ENCODE measurements around the gene SFR1.

Gene SFR1

DNA sequence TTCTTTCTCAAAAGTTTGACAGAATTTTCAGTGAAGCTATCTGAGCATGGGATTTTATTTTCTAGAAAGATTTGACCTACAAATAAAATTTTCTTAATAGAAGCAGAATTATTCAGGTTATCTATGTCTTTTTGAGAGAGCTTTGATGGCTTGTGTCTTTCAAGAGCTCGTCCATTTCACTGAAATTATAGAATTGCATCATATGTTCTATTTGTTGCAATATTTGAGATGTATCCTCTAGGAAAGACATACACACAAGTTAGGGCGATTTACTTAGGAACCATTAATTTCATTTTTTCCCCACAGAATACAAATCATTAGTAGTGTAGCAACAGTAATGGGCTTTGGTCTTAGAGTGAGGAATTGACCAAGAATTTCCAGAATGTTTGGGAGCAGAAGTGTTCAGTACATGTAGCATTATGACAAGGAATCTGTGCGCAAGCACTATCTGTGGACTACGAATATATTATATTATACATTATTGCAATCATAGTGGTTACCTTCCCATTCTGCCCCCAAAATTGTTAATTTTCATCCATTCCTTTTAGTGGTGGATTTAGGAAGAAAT, 23.5 kb upstream of the SFR1 start:
- peaks cover 10% of the 10 kb centered on the region for H3K9me3 Mint-ChIP-seq

DNA sequence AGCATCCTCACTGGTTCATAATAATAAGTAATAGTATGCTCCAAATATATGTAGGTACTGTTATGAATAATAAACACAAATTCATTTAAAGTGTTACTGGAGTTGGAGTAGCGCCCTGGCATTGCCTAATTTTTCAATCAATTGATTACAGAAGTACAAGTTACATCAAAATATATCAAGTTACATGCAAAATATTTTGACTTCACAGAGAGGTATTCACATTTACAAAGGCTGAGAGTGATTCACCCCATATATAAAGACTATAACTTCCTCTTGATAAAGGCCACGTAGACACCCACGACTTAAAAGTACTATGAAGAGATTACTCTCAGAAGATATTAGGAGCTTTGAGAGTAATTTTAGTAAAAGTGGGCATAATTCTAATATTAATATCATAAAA, 22.7 kb upstream of the SFR1 start:
- Mint-ChIP-seq H3K4me3 (no peak overlapping the region), H3K27me3 (no peaks in the 10 kb centered on the region), H3K36me3 (ENCODE audit: low read depth) (no peaks in the 10 kb centered on the region), H3K4me1 (ENCODE audit: low read depth) (peaks cover 4% of the 10 kb centered on the region), H3K27ac (no peak overlapping the region), H3K9me3 (peaks cover 5% of the 10 kb centered on the region)
- no peak for DNase-seq

More for the DNA sequence above, 23.5 kb upstream of the SFR1 start:
- no peaks in the 10 kb centered on the region for H3K27me3 Mint-ChIP-seq
- DNase-seq = no peak
- H3K4me1 Mint-ChIP-seq (ENCODE audit: low read depth) = peaks cover 11% of the 10 kb centered on the region
- no peaks in the 10 kb centered on the region for H3K36me3 Mint-ChIP-seq (ENCODE audit: low read depth)
- no peak overlapping the region for H3K27ac Mint-ChIP-seq
- no peak overlapping the region for H3K4me3 Mint-ChIP-seq

DNA sequence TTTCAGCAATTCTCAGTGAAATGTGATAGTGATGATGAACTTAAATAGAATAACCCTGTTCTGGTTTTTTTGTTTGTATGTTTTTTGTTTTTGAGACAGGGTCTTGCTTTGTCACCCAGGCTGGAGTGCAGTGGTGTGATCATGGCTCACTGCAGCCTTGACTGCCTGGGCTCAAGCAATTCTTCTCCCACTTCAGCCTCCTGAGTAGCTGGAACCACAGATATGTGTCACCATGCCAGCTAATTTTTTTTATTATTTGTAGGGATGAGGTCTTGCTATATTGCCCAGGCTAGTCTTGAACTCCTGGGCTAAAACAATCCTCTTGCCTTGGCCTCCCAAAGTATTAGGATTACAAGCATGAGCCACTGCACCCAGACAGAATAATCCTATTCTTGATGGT, 22.0 kb upstream of the SFR1 start:
- Mint-ChIP-seq H3K27me3 (no peaks in the 10 kb centered on the region), H3K27ac (no peak overlapping the region), H3K4me1 (ENCODE audit: low read depth) (peaks cover 8% of the 10 kb centered on the region), H3K4me3 (no peak overlapping the region), H3K36me3 (ENCODE audit: low read depth) (no peaks in the 10 kb centered on the region), H3K9me3 (peaks cover 2% of the 10 kb centered on the region)
- DNase-seq = no peak

DNA sequence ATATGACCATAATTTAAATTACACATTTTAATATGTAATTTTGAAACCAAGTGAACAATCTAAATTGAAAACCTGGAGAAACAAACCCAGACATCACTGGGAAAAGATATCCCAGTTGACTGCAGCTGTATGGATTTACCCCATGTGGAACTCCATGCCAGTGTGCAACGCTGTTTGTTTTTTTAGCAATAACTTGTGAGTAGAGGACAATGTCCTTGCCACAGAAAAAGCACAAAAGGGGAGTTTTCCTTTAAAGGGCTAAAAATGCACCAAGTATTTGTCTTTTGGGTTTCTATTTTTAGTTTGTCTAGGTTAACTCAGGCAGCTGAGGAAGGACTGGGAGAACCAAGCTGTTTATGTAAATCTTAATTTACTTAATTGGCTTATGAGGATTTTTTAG, 21.2 kb upstream of the SFR1 start:
- DNase-seq = no peak
- Mint-ChIP-seq H3K36me3 (ENCODE audit: low read depth) (no peaks in the 10 kb centered on the region), H3K9me3 (peaks cover 2% of the 10 kb centered on the region), H3K27me3 (no peaks in the 10 kb centered on the region), H3K4me1 (ENCODE audit: low read depth) (peaks cover 9% of the 10 kb centered on the region), H3K27ac (no peak overlapping the region), H3K4me3 (no peak overlapping the region)

DNA sequence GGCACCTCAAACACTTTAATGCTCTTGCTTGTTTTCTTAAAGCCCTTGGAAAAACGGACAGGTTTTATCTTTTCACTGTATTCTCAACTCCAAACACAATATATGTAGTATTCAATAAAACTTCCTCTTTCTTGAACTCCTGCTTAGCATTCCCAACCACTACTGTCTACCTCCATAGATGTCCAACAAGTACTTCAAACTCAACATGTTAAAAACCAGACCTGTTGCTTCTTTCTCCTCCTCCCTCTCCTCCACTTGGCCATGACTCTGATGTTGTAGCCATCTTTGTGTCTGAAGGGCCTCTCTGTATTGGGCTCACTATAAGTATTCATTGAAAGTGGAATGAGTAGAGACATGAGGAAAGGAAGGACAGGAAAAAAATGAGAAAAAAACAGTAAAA, 20.1 kb upstream of the SFR1 start:
- Mint-ChIP-seq H3K27ac (no peak overlapping the region), H3K4me3 (no peak overlapping the region), H3K9me3 (peaks cover 2% of the 10 kb centered on the region), H3K4me1 (ENCODE audit: low read depth) (peaks cover 9% of the 10 kb centered on the region), H3K36me3 (ENCODE audit: low read depth) (no peaks in the 10 kb centered on the region), H3K27me3 (no peaks in the 10 kb centered on the region)
- DNase-seq = no peak

DNA sequence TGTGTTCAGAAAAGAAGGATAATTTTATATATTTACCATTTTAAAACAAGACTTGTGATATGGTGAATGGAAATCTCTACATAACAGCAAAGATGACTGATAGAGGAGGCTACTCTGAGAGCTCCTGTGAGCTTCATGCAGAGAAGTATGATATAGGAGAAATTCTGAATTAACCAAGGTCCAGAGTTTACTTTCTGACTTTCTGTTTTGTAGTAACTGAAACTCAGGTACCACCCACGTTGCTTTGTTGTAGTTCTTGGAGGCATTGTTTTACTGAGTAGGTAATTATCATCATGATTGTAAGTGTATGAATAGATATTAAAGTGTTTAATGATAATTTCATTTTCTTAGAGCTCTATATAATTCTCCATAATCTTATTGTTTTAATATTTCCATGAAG, 18.0 kb upstream of the SFR1 start:
- H3K36me3 Mint-ChIP-seq (ENCODE audit: low read depth) = no peaks in the 10 kb centered on the region
- no peak for DNase-seq
- no peaks in the 10 kb centered on the region for H3K9me3 Mint-ChIP-seq
- H3K27ac Mint-ChIP-seq = no peak overlapping the region
- no peak overlapping the region for H3K4me3 Mint-ChIP-seq
- peaks cover 9% of the 10 kb centered on the region for H3K4me1 Mint-ChIP-seq (ENCODE audit: low read depth)
- no peaks in the 10 kb centered on the region for H3K27me3 Mint-ChIP-seq

DNA sequence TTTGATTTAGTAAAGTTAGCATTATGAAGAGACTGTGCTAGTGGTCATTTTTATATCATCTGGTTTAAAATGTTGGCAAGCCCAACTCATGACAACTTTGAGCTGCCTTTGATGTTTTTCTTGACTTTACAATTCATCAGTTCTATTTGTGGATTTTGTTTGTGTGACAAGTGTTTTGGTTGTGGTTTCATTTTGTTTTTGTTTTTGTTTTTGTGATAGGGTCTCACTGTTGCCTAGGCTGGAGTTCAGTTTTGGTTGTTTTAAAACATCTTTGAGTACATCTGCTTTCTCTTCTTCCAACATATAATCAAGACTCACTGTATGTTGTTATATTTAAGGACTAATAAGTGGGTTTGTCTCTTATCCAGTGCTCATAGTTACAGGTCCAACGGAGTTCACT, 17.6 kb upstream of the SFR1 start:
- no peak overlapping the region for H3K27ac Mint-ChIP-seq
- H3K9me3 Mint-ChIP-seq = no peaks in the 10 kb centered on the region
- no peak for DNase-seq
- H3K4me3 Mint-ChIP-seq = no peak overlapping the region
- no peaks in the 10 kb centered on the region for H3K27me3 Mint-ChIP-seq
- H3K4me1 Mint-ChIP-seq (ENCODE audit: low read depth) = peaks cover 11% of the 10 kb centered on the region
- no peaks in the 10 kb centered on the region for H3K36me3 Mint-ChIP-seq (ENCODE audit: low read depth)

DNA sequence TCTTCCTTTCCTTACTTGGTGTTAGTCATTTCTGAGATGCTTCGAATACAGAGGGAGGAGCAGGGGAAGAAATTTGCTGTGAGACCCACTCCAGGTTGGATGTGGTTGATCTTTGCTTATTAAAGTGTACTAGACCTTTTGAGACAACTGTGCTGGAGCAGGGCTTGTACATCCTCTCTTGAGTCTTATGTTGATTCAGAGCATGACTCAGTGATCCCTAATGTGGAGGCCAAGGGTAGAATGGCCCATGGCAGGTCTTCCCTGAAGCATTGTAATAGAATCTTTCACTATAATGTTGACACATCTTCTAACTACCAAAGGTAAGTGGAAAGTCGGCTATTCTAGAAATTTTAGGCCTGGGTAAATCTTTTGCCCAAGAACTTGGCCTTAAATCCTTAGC, 17.0 kb upstream of the SFR1 start:
- Mint-ChIP-seq H3K9me3 (no peaks in the 10 kb centered on the region), H3K4me3 (no peak overlapping the region), H3K4me1 (ENCODE audit: low read depth) (peaks cover 16% of the 10 kb centered on the region), H3K27me3 (no peaks in the 10 kb centered on the region), H3K36me3 (ENCODE audit: low read depth) (no peaks in the 10 kb centered on the region), H3K27ac (no peak overlapping the region)
- DNase-seq = no peak

DNA sequence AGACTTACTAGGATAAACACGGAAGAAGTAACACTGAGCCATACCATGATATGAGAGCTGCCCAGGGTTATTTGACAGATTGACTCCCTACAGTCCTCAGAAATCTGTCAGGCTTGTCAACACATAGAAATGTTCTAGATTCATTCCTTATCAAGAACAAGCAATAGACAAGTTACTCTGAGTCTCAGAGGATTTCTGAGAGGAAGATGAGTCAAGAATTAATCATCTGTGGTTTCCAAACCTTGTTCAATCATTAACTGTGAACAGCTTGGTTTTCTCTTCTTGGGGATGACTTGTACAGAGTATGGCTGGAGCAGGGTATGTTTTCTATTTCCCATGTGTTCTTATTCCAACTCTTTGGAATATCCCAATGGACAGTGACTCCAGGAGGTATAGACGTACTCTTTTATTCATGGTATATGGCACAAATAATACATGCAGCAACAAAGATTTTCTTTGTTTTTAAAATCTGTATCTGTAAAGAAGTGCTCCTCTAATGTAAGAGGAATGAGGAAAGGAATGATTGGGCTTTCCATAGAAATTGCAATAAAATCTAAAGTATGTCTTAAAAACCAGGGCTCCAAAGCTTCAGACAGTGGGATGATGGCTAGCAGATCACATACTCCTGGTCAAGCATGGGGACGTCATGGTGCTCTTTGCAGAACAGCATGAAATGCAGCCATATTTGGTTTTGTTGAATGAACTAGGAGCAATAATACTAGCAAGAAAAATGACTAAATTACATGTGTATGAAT, 11.9 kb upstream of the SFR1 start:
- Mint-ChIP-seq H3K4me3 (no peak overlapping the region), H3K9me3 (no peaks in the 10 kb centered on the region), H3K36me3 (ENCODE audit: low read depth) (no peaks in the 10 kb centered on the region), H3K27ac (no peak overlapping the region), H3K27me3 (peaks cover 4% of the 10 kb centered on the region), H3K4me1 (ENCODE audit: low read depth) (peaks cover 12% of the 10 kb centered on the region)
- no peak for DNase-seq

DNA sequence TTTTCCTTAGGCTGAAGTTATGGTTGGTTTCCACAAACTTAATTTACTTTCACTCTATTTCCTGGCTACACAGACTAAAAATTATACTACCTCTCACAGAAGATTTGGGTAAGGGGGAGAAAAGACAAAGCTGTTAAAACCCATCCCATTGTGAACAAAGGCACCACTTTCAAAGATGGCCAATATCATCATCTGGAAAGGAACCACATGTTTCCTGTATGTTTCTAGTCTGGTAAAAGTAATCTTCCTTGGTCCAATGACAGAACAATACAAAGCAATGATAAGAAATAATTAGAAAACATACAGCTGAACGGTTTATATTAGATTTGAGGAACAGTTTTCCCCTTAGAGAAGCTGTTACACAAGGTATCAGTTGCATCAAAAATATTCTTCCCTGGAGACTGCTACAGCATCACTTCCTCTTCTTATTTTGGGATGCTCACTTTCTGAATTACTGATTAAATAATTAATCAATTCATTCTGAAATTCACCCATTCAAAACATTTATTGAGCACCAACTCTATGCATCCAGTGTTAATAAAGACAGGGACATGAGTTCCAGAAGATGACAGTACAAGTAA, 8.5 kb upstream of the SFR1 start:
- Mint-ChIP-seq H3K9me3 (no peaks in the 10 kb centered on the region), H3K4me1 (ENCODE audit: low read depth) (peaks cover 30% of the 10 kb centered on the region), H3K36me3 (ENCODE audit: low read depth) (no peaks in the 10 kb centered on the region), H3K4me3 (no peak overlapping the region), H3K27me3 (peaks cover 4% of the 10 kb centered on the region), H3K27ac (no peak overlapping the region)
- no peak for DNase-seq

DNA sequence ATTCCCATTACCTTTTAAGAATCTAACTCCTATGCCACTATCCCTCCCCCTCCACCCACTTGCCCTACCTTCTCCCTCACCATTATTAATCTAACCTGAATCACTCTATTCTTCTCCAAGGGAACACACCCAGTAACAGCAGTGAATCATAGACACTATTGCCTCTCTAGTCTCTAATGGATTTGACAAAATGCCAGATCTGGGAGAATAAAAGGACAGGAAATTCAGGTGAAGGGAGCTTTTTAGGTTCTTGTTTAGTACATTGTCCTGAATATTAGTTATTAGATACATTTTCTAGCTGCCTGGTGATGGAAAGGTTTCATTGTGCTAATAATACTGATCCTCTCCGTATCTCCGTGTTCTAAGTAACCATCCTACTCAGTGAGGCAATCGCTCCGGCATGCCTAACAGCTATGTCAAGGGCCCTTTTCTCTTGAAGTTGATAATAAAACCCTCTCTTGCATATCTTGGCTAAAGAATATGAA, 4.1 kb upstream of the SFR1 start:
- DNase-seq = no peak
- Mint-ChIP-seq H3K4me3 (no peak overlapping the region), H3K27ac (no peak overlapping the region), H3K9me3 (no peaks in the 10 kb centered on the region), H3K27me3 (no peaks in the 10 kb centered on the region), H3K4me1 (ENCODE audit: low read depth) (peaks cover 39% of the 10 kb centered on the region), H3K36me3 (ENCODE audit: low read depth) (peaks cover 10% of the 10 kb centered on the region)

DNA sequence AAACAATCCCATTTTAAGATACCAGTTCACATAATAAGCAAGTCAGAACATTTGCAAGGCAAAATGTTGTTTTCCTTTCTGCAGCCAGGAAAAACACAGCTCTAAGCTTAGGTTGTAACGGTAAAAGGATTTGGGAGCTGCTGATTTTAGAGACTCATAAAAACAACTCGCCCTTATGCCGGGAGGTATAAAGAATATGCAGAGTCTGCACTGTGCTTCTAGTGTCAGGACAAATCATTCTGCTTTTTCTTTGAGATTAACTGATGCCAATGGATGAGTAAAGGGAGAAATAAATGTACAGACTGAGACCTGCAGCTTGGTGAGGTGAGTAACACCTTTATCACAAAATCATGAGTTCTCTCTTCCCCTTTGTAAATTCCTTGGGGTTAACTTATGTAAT, 2.0 kb upstream of the SFR1 start:
- Mint-ChIP-seq H3K36me3 (ENCODE audit: low read depth) (peaks cover 24% of the 10 kb centered on the region), H3K9me3 (no peaks in the 10 kb centered on the region), H3K27me3 (no peaks in the 10 kb centered on the region), H3K4me3 (no peak overlapping the region), H3K4me1 (ENCODE audit: low read depth) (peaks cover 51% of the 10 kb centered on the region), H3K27ac (peak overlapping the region; percentile 45)
- DNase-seq = no peak

DNA sequence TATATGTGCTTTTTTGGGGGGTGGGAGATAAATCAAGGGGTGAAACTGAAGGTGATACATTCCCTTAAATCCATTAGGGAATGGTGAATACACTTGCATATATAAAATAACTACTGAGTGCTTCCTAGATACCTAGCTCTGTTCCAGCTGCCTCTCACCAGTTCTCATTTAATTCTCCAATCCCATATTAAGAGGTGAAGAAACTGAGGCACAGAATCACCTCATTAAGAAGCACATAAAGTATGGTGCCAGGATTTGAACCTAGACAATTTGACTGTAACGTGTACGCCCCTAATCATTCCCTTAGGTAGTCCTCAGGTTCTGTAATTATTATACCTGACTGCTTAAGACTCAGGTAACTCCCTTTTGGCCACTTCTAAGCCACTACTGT, 1.5 kb upstream of the SFR1 start:
- peak overlapping the region; percentile 99 for H3K27ac Mint-ChIP-seq
- peak overlapping the region; percentile 92 for H3K4me3 Mint-ChIP-seq
- no peak for DNase-seq
- H3K4me1 Mint-ChIP-seq (ENCODE audit: low read depth) = peaks cover 54% of the 10 kb centered on the region
- H3K9me3 Mint-ChIP-seq = no peaks in the 10 kb centered on the region
- no peaks in the 10 kb centered on the region for H3K27me3 Mint-ChIP-seq
- H3K36me3 Mint-ChIP-seq (ENCODE audit: low read depth) = peaks cover 28% of the 10 kb centered on the region

DNA sequence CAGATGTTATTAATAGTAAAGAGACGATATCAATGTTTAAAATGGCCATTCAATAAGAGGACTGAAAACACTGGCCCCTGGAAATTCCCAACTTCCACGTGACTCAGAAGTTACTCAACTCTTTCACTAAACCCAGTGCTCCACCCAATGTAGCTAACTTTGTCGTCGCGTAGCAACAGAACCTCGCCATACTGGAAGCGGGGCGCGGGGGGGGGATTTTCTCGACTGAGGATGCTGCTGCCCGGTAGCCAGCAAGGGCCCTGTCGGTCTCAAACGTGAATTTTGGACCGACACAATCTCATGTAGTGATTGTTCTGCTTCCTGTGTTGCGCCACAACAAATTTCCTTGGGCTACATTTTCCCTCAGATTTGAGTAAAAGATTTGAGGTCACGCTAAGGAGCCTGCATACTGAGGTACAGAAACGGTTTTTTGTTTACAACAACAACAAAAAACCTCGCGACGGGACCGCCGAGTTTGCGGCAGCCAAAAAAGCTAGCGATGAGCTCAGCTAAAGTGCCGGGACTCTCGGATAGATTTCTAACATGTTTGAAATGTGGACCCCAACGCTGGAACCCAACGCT, 977 bp upstream of the SFR1 start:
- peak overlapping the region; percentile 99 for H3K27ac Mint-ChIP-seq
- no peaks in the 10 kb centered on the region for H3K9me3 Mint-ChIP-seq
- peak; percentile 76 for DNase-seq
- H3K4me3 Mint-ChIP-seq = peak overlapping the region; percentile 92
- peaks cover 54% of the 10 kb centered on the region for H3K4me1 Mint-ChIP-seq (ENCODE audit: low read depth)
- no peaks in the 10 kb centered on the region for H3K27me3 Mint-ChIP-seq
- H3K36me3 Mint-ChIP-seq (ENCODE audit: low read depth) = peaks cover 32% of the 10 kb centered on the region
